Measurements from ENCODE around the gene GRIK2.

GRIK2 gene

DNA sequence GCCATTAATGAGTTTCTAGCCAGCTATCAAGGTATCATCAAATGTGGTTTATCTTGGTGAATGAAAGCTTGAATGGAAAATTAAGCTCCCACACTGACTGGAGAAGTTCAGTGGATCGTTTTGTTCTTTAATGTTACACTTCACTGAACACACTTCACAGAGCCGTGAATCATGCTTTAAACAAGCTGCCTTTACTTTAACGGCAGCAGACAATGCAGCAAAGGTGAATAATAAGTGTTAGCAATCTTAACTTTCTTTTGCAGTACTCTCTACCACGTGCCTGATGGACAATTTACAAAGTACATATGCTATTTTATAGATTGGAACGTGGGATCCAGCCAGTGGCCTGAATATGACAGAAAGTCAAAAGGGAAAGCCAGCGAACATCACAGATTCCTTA is 424.5 kb downstream of the GRIK2 start:
- FAIRE-seq (no peak), DNase-seq (ENCODE audit: insufficient read length) (no peak)
- TF ChIP-seq TAF1 (IDR thresholded peaks at IDR 0.05; ENCODE audit: borderline replicate concordance, low read depth, low read length) (no peak), POLR2A (IDR thresholded peaks at IDR 0.05; ENCODE audit: low read depth, low read length) (no peak), POLR2AphosphoS5 (IDR thresholded peaks at IDR 0.05; ENCODE audit: low read depth, low read length) (no peak)

DNA sequence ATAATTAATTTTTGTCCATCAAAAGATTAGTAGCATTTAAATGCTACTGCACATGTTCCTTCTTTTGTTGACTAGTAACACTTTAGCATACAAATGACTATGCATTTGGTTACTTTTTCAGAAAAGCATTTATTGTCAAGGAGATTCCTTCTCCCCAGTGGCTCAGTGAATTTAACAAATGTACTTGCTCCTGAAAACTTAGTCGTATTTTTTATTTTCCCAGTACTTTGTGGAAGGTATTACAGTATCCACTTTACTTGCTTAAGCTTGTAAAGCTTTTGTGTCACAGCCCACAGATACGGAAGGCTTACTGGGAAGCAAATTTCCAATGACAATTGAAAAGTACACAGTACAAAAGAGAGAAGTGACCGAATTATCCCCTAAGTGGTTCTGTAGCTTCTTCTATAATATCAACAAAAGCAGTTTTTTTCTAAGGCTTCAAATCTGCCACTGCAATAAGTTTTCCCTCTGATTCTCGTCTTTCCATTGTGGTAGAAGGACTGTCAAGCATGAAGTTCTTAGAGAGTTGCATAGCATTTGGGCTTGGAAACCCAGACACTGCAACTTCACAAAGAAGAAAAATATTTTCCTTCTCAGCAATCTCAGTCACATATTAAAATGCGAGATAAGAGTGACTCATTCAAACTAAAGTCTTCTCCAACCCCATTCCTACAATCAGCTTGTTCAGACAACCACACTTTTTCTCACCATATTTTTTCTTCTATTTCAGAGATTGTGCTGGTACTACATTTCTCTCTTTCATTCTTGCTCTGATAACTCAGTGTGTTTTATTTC is 431.2 kb downstream of the GRIK2 start:
- FAIRE-seq (no peak), DNase-seq (ENCODE audit: insufficient read length) (no peak)
- TF ChIP-seq POLR2A (IDR thresholded peaks at IDR 0.05; ENCODE audit: low read depth, low read length) (no peak), POLR2AphosphoS5 (IDR thresholded peaks at IDR 0.05; ENCODE audit: low read depth, low read length) (no peak), TAF1 (IDR thresholded peaks at IDR 0.05; ENCODE audit: borderline replicate concordance, low read depth, low read length) (no peak)

DNA sequence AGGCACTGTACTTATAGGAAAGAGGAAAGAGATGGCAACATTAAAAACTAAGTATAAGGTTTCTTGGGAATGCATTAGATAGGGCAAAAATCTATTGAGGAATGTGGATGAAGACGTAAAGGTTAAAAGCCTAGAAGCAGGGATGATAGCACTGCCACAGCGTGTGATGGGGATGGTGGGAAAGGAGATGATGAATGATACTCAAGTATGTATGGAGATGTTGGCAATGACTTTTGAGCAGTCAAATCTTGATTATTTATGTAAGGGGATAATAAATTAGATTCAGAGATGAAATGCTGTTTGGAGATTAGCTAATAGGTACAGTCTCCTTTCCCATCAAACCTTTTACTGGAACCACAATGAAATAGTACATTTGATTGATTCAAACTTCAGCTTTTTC is 432.8 kb downstream of the GRIK2 start:
- TF ChIP-seq POLR2A (IDR thresholded peaks at IDR 0.05; ENCODE audit: low read depth, low read length) (no peak), TAF1 (IDR thresholded peaks at IDR 0.05; ENCODE audit: borderline replicate concordance, low read depth, low read length) (no peak), POLR2AphosphoS5 (IDR thresholded peaks at IDR 0.05; ENCODE audit: low read depth, low read length) (no peak)
- no peak for DNase-seq (ENCODE audit: insufficient read length)
- FAIRE-seq, result no peak

DNA sequence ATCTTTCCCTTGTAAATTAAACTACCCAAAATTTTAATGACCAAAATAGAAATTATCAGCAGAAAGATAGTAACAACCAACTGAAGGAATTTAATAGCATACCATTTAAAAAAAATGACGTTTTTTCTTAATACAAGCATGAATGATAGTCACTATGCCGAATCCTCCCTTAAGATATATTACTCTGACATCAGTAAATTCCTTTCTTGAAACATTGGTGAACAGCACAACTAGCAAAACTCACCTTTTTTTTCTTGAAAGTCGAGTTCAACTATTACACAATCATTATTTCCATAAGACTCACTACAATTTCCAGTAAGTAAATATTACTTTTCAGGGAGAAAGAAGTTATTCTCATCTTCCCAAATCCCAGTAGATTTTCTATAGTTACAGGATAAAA is 433.2 kb downstream of the GRIK2 start:
- DNase-seq (ENCODE audit: insufficient read length) (no peak), FAIRE-seq (no peak)
- no peak for TF ChIP-seq TAF1 (IDR thresholded peaks at IDR 0.05; ENCODE audit: borderline replicate concordance, low read depth, low read length)
- no peak for TF ChIP-seq POLR2AphosphoS5 (IDR thresholded peaks at IDR 0.05; ENCODE audit: low read depth, low read length)
- no peak for TF ChIP-seq POLR2A (IDR thresholded peaks at IDR 0.05; ENCODE audit: low read depth, low read length)

DNA sequence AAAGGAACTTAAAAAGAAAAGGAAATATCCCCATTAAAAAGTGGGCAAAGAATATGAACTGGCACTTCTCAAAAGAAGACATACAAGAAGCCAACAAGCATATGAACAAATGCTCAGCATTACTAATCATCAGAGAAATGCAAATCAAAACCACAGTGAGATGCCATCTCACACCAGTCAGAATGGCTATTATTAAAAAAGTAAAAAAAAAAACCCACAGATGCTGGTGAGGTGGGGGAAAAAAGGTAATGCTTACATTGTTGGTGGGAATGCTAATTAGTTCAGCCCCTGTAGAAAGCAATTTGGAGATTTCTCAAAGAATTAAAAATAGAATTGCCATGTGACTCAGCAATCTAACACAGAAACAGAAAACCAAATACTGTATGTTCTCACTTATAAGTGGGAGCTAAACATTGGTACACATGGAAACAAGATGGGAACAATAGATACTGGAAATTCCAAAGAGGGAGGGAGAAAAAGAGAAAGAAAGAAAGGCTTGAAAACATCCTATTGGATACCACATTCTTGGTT is 437.1 kb downstream of the GRIK2 start:
- DNase-seq (ENCODE audit: insufficient read length) (no peak), FAIRE-seq (no peak)
- TF ChIP-seq POLR2AphosphoS5 (IDR thresholded peaks at IDR 0.05; ENCODE audit: low read depth, low read length) (no peak), POLR2A (IDR thresholded peaks at IDR 0.05; ENCODE audit: low read depth, low read length) (no peak), TAF1 (IDR thresholded peaks at IDR 0.05; ENCODE audit: borderline replicate concordance, low read depth, low read length) (no peak)

DNA sequence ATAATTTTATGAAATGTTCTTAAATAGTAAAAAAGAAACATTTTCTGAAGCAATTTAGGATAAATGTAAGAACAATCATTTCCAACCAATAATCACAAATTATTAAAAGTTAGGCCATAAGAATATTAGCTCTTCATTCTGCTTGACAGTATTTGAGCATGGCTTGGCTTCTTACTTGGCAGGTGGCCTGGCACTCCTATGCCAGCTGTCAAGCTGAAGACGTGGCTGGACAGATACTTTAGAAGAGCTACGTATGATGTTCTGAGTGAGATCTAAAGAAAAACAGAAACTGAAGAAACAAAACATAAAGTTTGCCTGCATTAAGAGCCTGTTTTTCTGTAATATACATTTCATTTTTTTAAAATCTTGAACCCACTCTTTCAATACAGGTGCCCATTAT is 438.9 kb downstream of the GRIK2 start:
- DNase-seq (ENCODE audit: insufficient read length) (no peak), FAIRE-seq (no peak)
- TF ChIP-seq TAF1 (IDR thresholded peaks at IDR 0.05; ENCODE audit: borderline replicate concordance, low read depth, low read length) (no peak), POLR2AphosphoS5 (IDR thresholded peaks at IDR 0.05; ENCODE audit: low read depth, low read length) (no peak), POLR2A (IDR thresholded peaks at IDR 0.05; ENCODE audit: low read depth, low read length) (no peak)

DNA sequence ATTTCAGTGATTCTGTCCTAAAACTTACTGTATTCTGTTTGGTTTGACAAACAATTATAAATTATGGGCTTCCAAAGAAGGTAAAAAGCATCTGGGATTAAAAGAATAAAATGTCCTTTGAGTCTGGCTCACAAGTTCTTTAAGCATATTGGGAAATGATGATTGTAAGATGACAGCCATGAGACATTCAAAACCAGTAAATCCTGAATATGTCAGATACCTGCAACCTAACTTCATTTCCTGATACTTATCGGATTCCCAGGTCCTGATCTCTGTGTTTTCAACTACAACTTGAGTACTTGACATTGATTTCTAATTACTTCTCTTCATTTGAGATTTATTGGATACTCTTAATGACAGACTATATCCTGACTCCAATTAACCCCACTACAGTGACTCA is 446.6 kb downstream of the GRIK2 start:
- TF ChIP-seq POLR2A (IDR thresholded peaks at IDR 0.05; ENCODE audit: low read depth, low read length), result no peak
- TF ChIP-seq POLR2AphosphoS5 (IDR thresholded peaks at IDR 0.05; ENCODE audit: low read depth, low read length), result no peak
- no peak for TF ChIP-seq TAF1 (IDR thresholded peaks at IDR 0.05; ENCODE audit: borderline replicate concordance, low read depth, low read length)
- no peak for FAIRE-seq

DNA sequence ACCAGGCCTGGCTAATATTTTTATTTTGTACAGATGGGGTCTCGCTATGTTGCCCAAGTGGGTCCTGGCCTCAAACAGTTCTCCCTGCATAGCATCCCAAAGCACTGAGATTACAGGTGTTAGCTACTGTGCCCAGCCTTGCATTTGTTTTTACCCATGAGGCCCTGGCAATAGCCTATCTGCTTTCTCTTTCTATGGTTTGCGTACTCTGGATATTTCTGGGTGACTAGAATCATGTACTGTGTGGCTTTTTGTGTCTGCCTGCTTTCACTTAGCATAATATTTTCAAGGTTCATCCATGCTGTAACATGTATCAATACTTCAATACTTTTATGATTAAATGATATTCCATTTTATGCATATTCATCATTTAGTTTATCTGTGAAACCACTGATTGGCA is 451.7 kb downstream of the GRIK2 start:
- TF ChIP-seq POLR2A (IDR thresholded peaks at IDR 0.05; ENCODE audit: low read depth, low read length) (no peak), POLR2AphosphoS5 (IDR thresholded peaks at IDR 0.05; ENCODE audit: low read depth, low read length) (no peak)
- DNase-seq (ENCODE audit: insufficient read length) (no peak), FAIRE-seq (no peak)

More for the DNA sequence above, 446.6 kb downstream of the GRIK2 start:
- no peak for DNase-seq (ENCODE audit: insufficient read length)

DNA sequence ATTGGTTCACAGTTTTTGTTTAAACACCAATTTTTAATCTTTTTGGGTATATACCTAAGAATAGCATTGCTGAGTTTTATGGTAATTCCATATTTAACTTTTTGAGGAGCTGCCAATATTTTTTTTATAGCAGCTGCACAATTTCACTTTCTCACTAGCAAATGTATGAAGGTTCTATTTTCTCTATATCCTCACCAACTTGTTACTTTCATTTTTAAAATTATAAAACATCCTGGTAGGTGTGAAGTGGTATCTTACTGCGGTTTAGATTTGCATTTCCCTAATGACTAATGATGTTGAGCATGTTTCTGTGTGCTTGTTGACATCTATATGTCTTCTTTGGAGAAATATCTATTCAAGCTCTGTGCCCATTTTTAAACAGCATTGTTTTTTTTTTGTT is 452.1 kb downstream of the GRIK2 start:
- DNase-seq (ENCODE audit: insufficient read length) (no peak), FAIRE-seq (no peak)
- no peak for TF ChIP-seq TAF1 (IDR thresholded peaks at IDR 0.05; ENCODE audit: borderline replicate concordance, low read depth, low read length)
- TF ChIP-seq POLR2A (IDR thresholded peaks at IDR 0.05; ENCODE audit: low read depth, low read length), result no peak
- TF ChIP-seq POLR2AphosphoS5 (IDR thresholded peaks at IDR 0.05; ENCODE audit: low read depth, low read length), result no peak

DNA sequence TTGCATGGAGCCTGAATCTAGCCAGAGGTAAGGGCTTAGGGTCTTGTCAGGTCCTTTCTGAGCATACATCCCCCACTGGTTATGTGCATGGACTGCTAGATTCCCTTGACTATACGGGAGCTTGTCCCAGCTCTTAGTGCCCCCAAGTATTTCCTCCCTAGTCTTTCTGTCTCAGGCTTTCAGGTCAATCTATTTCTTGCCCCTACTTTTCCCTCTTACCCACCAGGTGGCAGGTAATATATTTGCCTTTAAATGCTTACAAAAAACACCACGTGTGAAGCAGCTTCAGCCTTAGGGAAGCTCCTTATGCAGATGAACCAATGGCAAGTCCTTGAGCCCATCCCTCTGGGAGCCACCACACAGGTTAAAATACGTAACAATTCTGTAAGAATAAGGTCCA is 454.2 kb downstream of the GRIK2 start:
- no peak for DNase-seq (ENCODE audit: insufficient read length)
- FAIRE-seq, result no peak
- no peak for TF ChIP-seq POLR2AphosphoS5 (IDR thresholded peaks at IDR 0.05; ENCODE audit: low read depth, low read length)
- TF ChIP-seq POLR2A (IDR thresholded peaks at IDR 0.05; ENCODE audit: low read depth, low read length), result no peak
- no peak for TF ChIP-seq TAF1 (IDR thresholded peaks at IDR 0.05; ENCODE audit: borderline replicate concordance, low read depth, low read length)

DNA sequence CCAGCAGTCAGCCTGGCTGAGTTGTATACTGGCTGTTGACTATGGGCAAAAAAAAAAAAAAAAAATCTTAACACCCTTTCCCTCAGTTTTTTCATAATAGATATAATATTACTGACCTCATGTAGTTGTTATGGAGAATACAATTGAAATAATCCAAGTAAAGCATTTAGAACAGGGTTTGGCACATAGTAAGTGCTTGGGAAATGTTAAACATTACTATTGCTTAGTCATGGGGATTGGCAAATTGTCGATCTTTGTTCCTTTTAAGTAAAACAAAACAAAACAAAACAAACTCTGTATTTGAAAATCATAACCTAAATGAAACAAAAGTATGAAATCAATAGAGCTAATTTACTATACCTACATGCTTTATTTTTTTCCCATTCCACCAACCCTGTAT is 458.4 kb downstream of the GRIK2 start:
- no peak for FAIRE-seq
- no peak for TF ChIP-seq POLR2AphosphoS5 (IDR thresholded peaks at IDR 0.05; ENCODE audit: low read depth, low read length)
- no peak for TF ChIP-seq TAF1 (IDR thresholded peaks at IDR 0.05; ENCODE audit: borderline replicate concordance, low read depth, low read length)
- no peak for TF ChIP-seq POLR2A (IDR thresholded peaks at IDR 0.05; ENCODE audit: low read depth, low read length)
- DNase-seq (ENCODE audit: insufficient read length), result no peak

Measured in GM12892 (cell line).